ENCODE results near the gene DDX47.

GRCh38 chr12:12784911-12785814 is 28.0 kb upstream of the DDX47 start, which contains the start of gene APOLD1:
- TF ChIP-seq CTCF (IDR thresholded peaks at IDR 0.05; ENCODE audit: low read depth, low read length) (no peak), EZH2phosphoT487 (IDR thresholded peaks at IDR 0.05; ENCODE audit: low read depth) (no peak)

Data from OCI-LY3 (cell line).